Measurements from ENCODE around the gene KRT14. TPM values are rescaled to one million over a fixed set of nuclear protein-coding genes. Genes with fewer than 3 reads are reported as not detected.

Gene KRT14
- polyA plus RNA-seq (2012; ENCODE audit: insufficient read length, low read depth), result not detected

- TF ChIP-seq POLR2AphosphoS5 (IDR thresholded peaks at IDR 0.05; ENCODE audit: low read depth, low read length), result no peak
- TF ChIP-seq SIN3A (IDR thresholded peaks at IDR 0.05; ENCODE audit: borderline replicate concordance, insufficient read depth, low read length), result no peak
- TF ChIP-seq TAF1 (IDR thresholded peaks at IDR 0.05; ENCODE audit: borderline replicate concordance, insufficient read depth, low read length), result no peak
- TF ChIP-seq REST (IDR thresholded peaks at IDR 0.05; ENCODE audit: insufficient read depth in 1 of 2, low read depth in 2 of 2, low read length in 2 of 2), result no peak
- TF ChIP-seq FOXP2 (optimal IDR thresholded peaks at IDR 0.05; ENCODE audit: borderline replicate concordance, extremely low read depth, extremely low read length, insufficient read depth), result no peak
Measured at GRCh38 chr17:41586863-41587495, at the start of gene KRT14. Gene KRT14, minus strand, starts transcription at chr17:41586895. Its CDS starts 61 bp downstream, at chr17:41586834.

GRCh38 chr17:41635121-41636097, 48.7 kb upstream of the KRT14 start:
- no peak for TF ChIP-seq TAF1 (IDR thresholded peaks at IDR 0.05; ENCODE audit: borderline replicate concordance, insufficient read depth, low read length)
- no peak for TF ChIP-seq SIN3A (IDR thresholded peaks at IDR 0.05; ENCODE audit: borderline replicate concordance, insufficient read depth, low read length)
- no peak for TF ChIP-seq FOXP2 (optimal IDR thresholded peaks at IDR 0.05; ENCODE audit: borderline replicate concordance, extremely low read depth, extremely low read length, insufficient read depth)
- no peak for TF ChIP-seq POLR2AphosphoS5 (IDR thresholded peaks at IDR 0.05; ENCODE audit: low read depth, low read length)

GRCh38 chr17:41634639-41635038, 47.9 kb upstream of the KRT14 start:
- no peak for TF ChIP-seq POLR2AphosphoS5 (IDR thresholded peaks at IDR 0.05; ENCODE audit: low read depth, low read length)
- no peak for TF ChIP-seq FOXP2 (optimal IDR thresholded peaks at IDR 0.05; ENCODE audit: borderline replicate concordance, extremely low read depth, extremely low read length, insufficient read depth)
- no peak for TF ChIP-seq TAF1 (IDR thresholded peaks at IDR 0.05; ENCODE audit: borderline replicate concordance, insufficient read depth, low read length)
- no peak for TF ChIP-seq SIN3A (IDR thresholded peaks at IDR 0.05; ENCODE audit: borderline replicate concordance, insufficient read depth, low read length)
- TF ChIP-seq REST (IDR thresholded peaks at IDR 0.05; ENCODE audit: insufficient read depth in 1 of 2, low read depth in 2 of 2, low read length in 2 of 2), result no peak

GRCh38 chr17:41633556-41634199, 47.0 kb upstream of the KRT14 start:
- TF ChIP-seq REST (IDR thresholded peaks at IDR 0.05; ENCODE audit: insufficient read depth in 1 of 2, low read depth in 2 of 2, low read length in 2 of 2) (no peak), TAF1 (IDR thresholded peaks at IDR 0.05; ENCODE audit: borderline replicate concordance, insufficient read depth, low read length) (no peak), FOXP2 (optimal IDR thresholded peaks at IDR 0.05; ENCODE audit: borderline replicate concordance, extremely low read depth, extremely low read length, insufficient read depth) (no peak), SIN3A (IDR thresholded peaks at IDR 0.05; ENCODE audit: borderline replicate concordance, insufficient read depth, low read length) (no peak), POLR2AphosphoS5 (IDR thresholded peaks at IDR 0.05; ENCODE audit: low read depth, low read length) (no peak)

Measured in PFSK-1 (cell line).